Right atrium auricular region (tissue), 2 donors: ENCODE data around the gene ARHGEF12. TPM values are rescaled to one million over a fixed set of nuclear protein-coding genes. Genes with fewer than 3 reads are reported as not detected.

Experiments
- DNase-seq: peaks from one replicate; pipeline ENCODE4 v3.0.0-alpha.2; 2019; ENCODE audit warnings: low spot score
- H3K27ac ChIP-seq, 2 donors: fragments of 200-600 bp; sonication (generic); 1 replicate in 1 of 2; 2 replicates in 1 of 2; pipeline ENCODE4 v1.5.1; 2016 to 2019
- H3K27me3 ChIP-seq, 2 donors: fragments of 200-600 bp; sonication (generic); one replicate each; pipeline versions ENCODE4 v1.5.1 to v1.6.0; 2017 to 2019
- H3K36me3 ChIP-seq: fragments of 200-600 bp; sonication (generic); one replicate; pipeline ENCODE4 v1.5.1; 2016
- H3K4me1 ChIP-seq, 2 donors: fragments of 200-600 bp; sonication (generic); one replicate each; pipeline versions ENCODE4 v1.5.1 to v1.6.0; 2017 to 2019
- H3K4me3 ChIP-seq, 2 donors: fragments of 200-600 bp; sonication (generic); 1 replicate in 1 of 2; 2 replicates in 1 of 2; pipeline ENCODE4 v1.5.1; 2017 to 2019; ENCODE audit warnings: mild to moderate bottlenecking in 1 of 2, moderate library complexity in 1 of 2
- H3K9me3 ChIP-seq, 2 donors: fragments of 200-600 bp; sonication (generic); one replicate each; pipeline ENCODE4 v1.5.1; 2019
- CTCF ChIP-seq, 2 donors: fragments of 200-600 bp; sonication (generic); IDR thresholded peaks; one replicate each; pipeline ENCODE4 v1.5.1; 2019; ENCODE audit warnings: antibody characterized with exemption in 2 of 2
- total RNA-seq, 2 donors: library from RNA; depleted of rRNA; stranded (reverse); fragments of >200 nt; gene quantifications; one replicate each; pipeline ENCODE4 v1.1.0, GENCODE V29; 2016

ARHGEF12 gene
- total RNA-seq, 2 donors from 2014 or later = 84.0 to 87.2 TPM

- Histone ChIP-seq H3K4me3 (no peak overlapping the region), H3K27ac (no peak overlapping the region), H3K36me3 (no peaks in the 10 kb centered on the region), H3K4me1 (peaks cover 0 to 26% of the 10 kb centered on the region in 2 donors), H3K27me3 (no peaks in the 10 kb centered on the region), H3K9me3 (no peaks in the 10 kb centered on the region)
- no peak for TF ChIP-seq CTCF (IDR thresholded peaks at IDR 0.05)
- no peak for DNase-seq
Measured at GRCh38 chr11:120318906-120319305, 17.3 kb upstream of the ARHGEF12 start.

DNA sequence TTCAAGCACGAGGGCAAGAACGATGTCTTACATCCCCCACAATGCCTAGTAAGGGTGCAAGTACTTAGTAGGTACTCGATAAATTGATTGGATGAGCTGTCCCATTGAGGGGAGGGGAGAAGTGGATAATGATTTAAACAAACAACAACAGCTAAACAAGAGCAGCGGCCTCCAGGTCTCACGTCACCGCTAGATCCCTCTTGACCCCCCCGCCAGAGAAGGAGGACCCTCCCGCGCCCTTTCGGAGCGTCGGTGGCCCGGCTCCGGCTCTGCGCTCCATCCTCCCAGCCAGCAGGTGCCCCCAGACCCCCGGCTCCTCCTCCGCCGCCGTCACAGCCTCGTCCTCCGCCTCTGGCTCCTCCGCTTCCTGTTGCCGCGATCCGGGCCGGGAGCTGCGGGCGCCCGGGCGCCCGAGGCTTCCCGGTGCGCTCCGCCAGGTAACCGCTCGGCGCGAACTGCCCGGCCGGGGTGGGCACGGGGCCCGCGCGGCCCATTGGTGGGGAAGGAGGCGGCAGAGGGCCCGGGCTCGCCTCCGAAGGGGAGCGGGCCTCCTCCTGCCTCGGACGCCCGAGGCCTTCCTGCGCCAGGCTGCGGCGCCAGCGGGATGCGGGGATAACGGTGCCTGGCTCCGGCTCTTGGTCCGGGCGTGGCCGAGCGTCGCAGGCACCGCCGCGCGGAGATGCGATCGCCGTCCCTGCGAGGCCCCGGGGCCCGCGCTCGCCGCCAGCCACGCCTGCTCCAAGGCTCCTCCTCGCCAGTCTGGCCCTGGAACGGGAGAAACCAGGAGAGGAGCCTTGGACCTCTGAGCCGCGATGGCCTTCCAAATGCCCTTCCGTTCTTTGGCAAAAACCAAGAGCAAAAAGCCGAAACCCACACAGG lies 11.0 kb upstream of the ARHGEF12 start, which contains the start of gene TLCD5:
Gene TLCD5 (plus strand): TSS at position 368 of the 879 bp plus-strand sequence. CDS start 2,143 bp downstream, outside the sequence.
- no peaks in the 10 kb centered on the region for H3K27me3 ChIP-seq
- peak in 1 of 2 donors; percentile 18 for TF ChIP-seq CTCF (IDR thresholded peaks at IDR 0.05)
- peak within 1 kb of the TSS; percentile 96 to 98 for H3K27ac ChIP-seq
- H3K4me1 ChIP-seq = peaks cover 0 to 31% of the 10 kb centered on the region in 2 donors
- DNase-seq = no peak
- peak within 1 kb of the TSS; percentile 78 to 79 for H3K4me3 ChIP-seq
- H3K36me3 ChIP-seq = peaks cover 7% of the 10 kb centered on the region
- H3K9me3 ChIP-seq = no peaks in the 10 kb centered on the region

- TF ChIP-seq CTCF (IDR thresholded peaks at IDR 0.05) = no peak
- no peaks in the 10 kb centered on the region for H3K27me3 ChIP-seq
- H3K4me1 ChIP-seq = peaks cover 0 to 36% of the 10 kb centered on the region in 2 donors
- H3K4me3 ChIP-seq = peak overlapping the region; percentile 78 to 79
- H3K36me3 ChIP-seq = peaks cover 15% of the 10 kb centered on the region
- no peak for DNase-seq
- H3K27ac ChIP-seq = peak overlapping the region; percentile 96 to 98
- no peaks in the 10 kb centered on the region for H3K9me3 ChIP-seq
Measured at GRCh38 chr11:120326228-120326627, 10.0 kb upstream of the ARHGEF12 start.

GRCh38 chr11:120326845-120327281 lies 9.3 kb upstream of the ARHGEF12 start:
- H3K27me3 ChIP-seq = no peaks in the 10 kb centered on the region
- H3K36me3 ChIP-seq = peaks cover 15% of the 10 kb centered on the region
- H3K27ac ChIP-seq = peak overlapping the region; percentile 96 to 98
- peaks cover 0 to 43% of the 10 kb centered on the region in 2 donors for H3K4me1 ChIP-seq
- no peak for DNase-seq
- no peaks in the 10 kb centered on the region for H3K9me3 ChIP-seq
- H3K4me3 ChIP-seq = peak overlapping the region; percentile 78 to 79
- no peak for TF ChIP-seq CTCF (IDR thresholded peaks at IDR 0.05)

- Histone ChIP-seq H3K27me3 (no peaks in the 10 kb centered on the region), H3K36me3 (peaks cover 15% of the 10 kb centered on the region), H3K4me3 (peak overlapping the region; percentile 78 to 79), H3K27ac (peak overlapping the region; percentile 96 to 98), H3K9me3 (no peaks in the 10 kb centered on the region), H3K4me1 (peaks cover 0 to 47% of the 10 kb centered on the region in 2 donors)
- DNase-seq = no peak
- no peak for TF ChIP-seq CTCF (IDR thresholded peaks at IDR 0.05)
Measured at GRCh38 chr11:120327311-120327710, 8.9 kb upstream of the ARHGEF12 start.
